ENCODE data around the gene ELAVL2.

ELAVL2 gene

GRCh38 chr9:23721466-23721865 is 104.6 kb downstream of the ELAVL2 start:
- DNase-seq: no peak

- DNase-seq: no peak
These were observed 108.5 kb downstream of the ELAVL2 start for GRCh38 chr9:23717505-23717904.

GRCh38 chr9:23707249-23707648 is 118.8 kb downstream of the ELAVL2 start:
- DNase-seq: no peak

- DNase-seq: no peak
These were observed 123.6 kb downstream of the ELAVL2 start for GRCh38 chr9:23702311-23702922.

GRCh38 chr9:23701291-23701690 is 124.7 kb downstream of the ELAVL2 start:
- DNase-seq: no peak

- DNase-seq: no peak
These were observed 125.7 kb downstream of the ELAVL2 start for GRCh38 chr9:23700359-23700758.

- DNase-seq: no peak
These were observed 127.9 kb downstream of the ELAVL2 start for GRCh38 chr9:23698161-23698560.

GRCh38 chr9:23695572-23695971 is 130.5 kb downstream of the ELAVL2 start:
- DNase-seq: no peak

GRCh38 chr9:23693374-23693773 is 132.7 kb downstream of the ELAVL2 start:
- no peak for DNase-seq

- DNase-seq: no peak
These were observed 139.1 kb downstream of the ELAVL2 start for GRCh38 chr9:23686896-23687295.

GRCh38 chr9:23686257-23686656 is 139.8 kb downstream of the ELAVL2 start:
- DNase-seq: no peak

GRCh38 chr9:23683611-23684061 is 142.4 kb downstream of the ELAVL2 start:
- peak; percentile 14 for DNase-seq

GRCh38 chr9:23682891-23683431 is 143.1 kb downstream of the ELAVL2 start:
- DNase-seq: peak; percentile 26

GRCh38 chr9:23682352-23682751 is 143.7 kb downstream of the ELAVL2 start:
- no peak for DNase-seq

GRCh38 chr9:23677446-23677845 is 148.6 kb downstream of the ELAVL2 start:
- DNase-seq: no peak

GRCh38 chr9:23674016-23674585 is 151.9 kb downstream of the ELAVL2 start:
- DNase-seq: no peak

- no peak for DNase-seq
These were observed 153.9 kb downstream of the ELAVL2 start for GRCh38 chr9:23672151-23672550.

GRCh38 chr9:23669776-23670175 is 156.3 kb downstream of the ELAVL2 start:
- DNase-seq: no peak

GRCh38 chr9:23665635-23666034 is 160.4 kb downstream of the ELAVL2 start:
- no peak for DNase-seq

GRCh38 chr9:23665051-23665450 is 161.0 kb downstream of the ELAVL2 start:
- no peak for DNase-seq

GRCh38 chr9:23663946-23664345 is 162.1 kb downstream of the ELAVL2 start:
- no peak for DNase-seq

GRCh38 chr9:23663536-23663935 is 162.5 kb downstream of the ELAVL2 start:
- DNase-seq: peak; percentile 23

- no peak for DNase-seq
These were observed 162.9 kb downstream of the ELAVL2 start for GRCh38 chr9:23663125-23663524.

- no peak for DNase-seq
These were observed 163.7 kb downstream of the ELAVL2 start for GRCh38 chr9:23662320-23662719.
